ENCODE measurements around the gene NEU1.
"Not testable (repeated sequence)": the region's sequence is repeated elsewhere in the genome, so short reads cannot be mapped to it uniquely, and the experiment has no call there.

Gene NEU1

GRCh38 chr6:31871046-31871659 lies 8.5 kb upstream of the NEU1 start:
- DNase-seq: no peak

GRCh38 chr6:31870385-31870921 lies 7.8 kb upstream of the NEU1 start:
- DNase-seq: no peak

- DNase-seq: no peak
Measured at GRCh38 chr6:31869343-31869742, 6.7 kb upstream of the NEU1 start.

GRCh38 chr6:31868658-31868971 lies 6.0 kb upstream of the NEU1 start:
- DNase-seq: not testable (repeated sequence)

- DNase-seq: no peak
Measured at GRCh38 chr6:31865205-31866118, 2.8 kb upstream of the NEU1 start.

- DNase-seq: no peak
Measured at GRCh38 chr6:31864818-31865204, 2.2 kb upstream of the NEU1 start.

- DNase-seq: not testable (repeated sequence)
Measured at GRCh38 chr6:31864123-31864562, 1.5 kb upstream of the NEU1 start.

GRCh38 chr6:31861919-31862343 lies 690 bp downstream of the NEU1 start:
- DNase-seq: no peak

- DNase-seq: no peak
Measured at GRCh38 chr6:31861150-31861549, 1.5 kb downstream of the NEU1 start.

GRCh38 chr6:31860349-31860748 lies 2.3 kb downstream of the NEU1 start:
- no peak for DNase-seq

- no peak for DNase-seq
Measured at GRCh38 chr6:31859923-31860322, 2.7 kb downstream of the NEU1 start.

- DNase-seq: no peak
Measured at GRCh38 chr6:31858707-31859106, 3.9 kb downstream of the NEU1 start.

- DNase-seq: not testable (repeated sequence)
Measured at GRCh38 chr6:31857774-31858173, 4.8 kb downstream of the NEU1 start.

GRCh38 chr6:31851980-31852718 lies 10.5 kb downstream of the NEU1 start:
- not testable (repeated sequence) for DNase-seq

GRCh38 chr6:31851485-31851832 lies 11.2 kb downstream of the NEU1 start:
- no peak for DNase-seq

- DNase-seq: no peak
Measured at GRCh38 chr6:31850765-31851484, 11.7 kb downstream of the NEU1 start.

GRCh38 chr6:31847276-31847978 lies 15.2 kb downstream of the NEU1 start:
- DNase-seq: no peak

GRCh38 chr6:31844507-31844906 lies 18.1 kb downstream of the NEU1 start:
- DNase-seq: no peak

GRCh38 chr6:31842053-31842452 lies 20.6 kb downstream of the NEU1 start:
- DNase-seq: no peak

GRCh38 chr6:31839779-31840126 lies 22.9 kb downstream of the NEU1 start:
- DNase-seq: not testable (repeated sequence)

- no peak for DNase-seq
Measured at GRCh38 chr6:31838968-31839367, 23.7 kb downstream of the NEU1 start.

GRCh38 chr6:31838114-31838553 lies 24.5 kb downstream of the NEU1 start:
- DNase-seq: not testable (repeated sequence)
